Calu3 (cell line): ENCODE results near the gene COG4. TPM values are rescaled to one million over a fixed set of nuclear protein-coding genes. Genes with fewer than 3 reads are reported as not detected.

ENCODE experiments used
- BruUV-seq: library from RNA; stranded (reverse); fragments of 400-500 nt; replicated peaks from 2 replicates; lab custom pipeline; 2021; lab: Mats Ljungman, UMichigan
- CTCF ChIA-PET: fragments of 300-600 bp; sonication (Branson Sonifier 250); formaldehyde crosslinking; loops from one replicate; lab custom pipeline; 2022; ENCODE audit warnings: antibody characterized with exemption; lab: Charles Lee
- DNase-seq: peaks from one replicate; pipeline ENCODE4 v3.0.0; 2022
- H3K27ac Mint-ChIP-seq: one replicate; pipeline ENCODE4 v1.8.0; 2022; ENCODE audit warnings: mixed read lengths; ENCODE audit not compliant: unreplicated experiment
- H3K27me3 Mint-ChIP-seq: one replicate; pipeline ENCODE4 v1.8.0; 2022; ENCODE audit warnings: mixed read lengths; ENCODE audit not compliant: unreplicated experiment
- H3K36me3 Mint-ChIP-seq: one replicate; pipeline ENCODE4 v1.8.0; 2022; ENCODE audit warnings: mild to moderate bottlenecking, moderate library complexity, mixed read lengths; ENCODE audit not compliant: insufficient read depth, unreplicated experiment
- H3K4me1 Mint-ChIP-seq: one replicate; pipeline ENCODE4 v1.8.0; 2022; ENCODE audit warnings: mild to moderate bottlenecking, low read depth, mixed read lengths; ENCODE audit not compliant: unreplicated experiment
- H3K4me3 Mint-ChIP-seq: one replicate; pipeline ENCODE4 v1.8.0; 2022; ENCODE audit warnings: mild to moderate bottlenecking, low read depth, moderate library complexity, mixed read lengths; ENCODE audit not compliant: unreplicated experiment
- H3K9me3 Mint-ChIP-seq: one replicate; pipeline ENCODE4 v1.8.0; 2022; ENCODE audit warnings: low read depth, mixed read lengths; ENCODE audit not compliant: unreplicated experiment
- intact Hi-C: fragments of 100-400 bp; cut with micrococcal nuclease; formaldehyde crosslinking; loops from one replicate; pipeline ENCODE4 v1.10.0; 2022; ENCODE audit not compliant: unreplicated experiment
- total RNA-seq: library from RNA; stranded (reverse); gene quantifications from 2 replicates; pipeline ENCODE4 v1.2.3, GENCODE V29; 2022
- TF ChIP-seq, protein P1 (sequence below): fragments of 200-600 bp; IDR thresholded peaks from one replicate; pipeline ENCODE4 v1.8.0; 2022; ENCODE audit warnings: antibody characterized with exemption; ENCODE audit not compliant: unreplicated experiment

COG4 gene
- total RNA-seq, 1 experiment from 2014 or later, result 88.6 TPM

DNA sequence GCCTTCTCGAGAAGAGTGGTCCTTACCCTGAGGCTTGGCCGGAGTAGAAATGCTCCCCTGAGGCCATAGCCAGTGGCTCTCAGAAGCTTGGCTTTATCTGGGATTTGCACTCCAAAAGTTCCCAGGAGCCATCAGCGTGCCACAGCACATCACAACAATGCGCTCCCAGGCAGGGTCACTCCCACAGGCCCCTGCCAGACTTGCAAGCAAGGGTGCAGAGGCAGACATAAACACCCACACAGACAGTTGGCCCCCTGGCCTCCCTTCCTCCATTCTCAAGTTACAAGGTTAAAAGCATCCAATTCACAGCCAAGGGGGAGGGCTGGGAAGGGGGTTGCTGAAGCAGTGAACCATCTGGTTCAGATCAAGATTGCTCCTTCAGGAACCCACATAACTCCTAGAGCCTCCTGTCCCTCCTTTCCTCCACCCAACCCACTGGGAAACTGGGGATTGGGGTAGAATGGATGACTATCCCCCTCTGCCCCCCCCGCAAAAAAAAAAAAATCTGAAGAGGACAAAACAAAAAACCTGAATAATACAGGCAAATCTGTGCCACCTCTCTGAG lies 86.3 kb downstream of the COG4 start:
- no TSS peak for BruUV-seq
- H3K4me1 Mint-ChIP-seq, result peaks cover 22% of the 10 kb centered on the region
- no peaks in the 10 kb centered on the region for H3K27me3 Mint-ChIP-seq
- H3K9me3 Mint-ChIP-seq, result no peaks in the 10 kb centered on the region
- DNase-seq, result no peak
- CTCF ChIA-PET, result interaction anchor here (1.8 kb wide), 1 partner anchor 18 kb away, joined by 4 read pairs; no protein-coding TSS in a partner anchor
- intact Hi-C loops, result no loop called here
- peaks cover 22% of the 10 kb centered on the region for H3K36me3 Mint-ChIP-seq
- peak overlapping the region; percentile 72 for H3K4me3 Mint-ChIP-seq
- H3K27ac Mint-ChIP-seq, result no peak overlapping the region
- TF ChIP-seq, protein P1, sequence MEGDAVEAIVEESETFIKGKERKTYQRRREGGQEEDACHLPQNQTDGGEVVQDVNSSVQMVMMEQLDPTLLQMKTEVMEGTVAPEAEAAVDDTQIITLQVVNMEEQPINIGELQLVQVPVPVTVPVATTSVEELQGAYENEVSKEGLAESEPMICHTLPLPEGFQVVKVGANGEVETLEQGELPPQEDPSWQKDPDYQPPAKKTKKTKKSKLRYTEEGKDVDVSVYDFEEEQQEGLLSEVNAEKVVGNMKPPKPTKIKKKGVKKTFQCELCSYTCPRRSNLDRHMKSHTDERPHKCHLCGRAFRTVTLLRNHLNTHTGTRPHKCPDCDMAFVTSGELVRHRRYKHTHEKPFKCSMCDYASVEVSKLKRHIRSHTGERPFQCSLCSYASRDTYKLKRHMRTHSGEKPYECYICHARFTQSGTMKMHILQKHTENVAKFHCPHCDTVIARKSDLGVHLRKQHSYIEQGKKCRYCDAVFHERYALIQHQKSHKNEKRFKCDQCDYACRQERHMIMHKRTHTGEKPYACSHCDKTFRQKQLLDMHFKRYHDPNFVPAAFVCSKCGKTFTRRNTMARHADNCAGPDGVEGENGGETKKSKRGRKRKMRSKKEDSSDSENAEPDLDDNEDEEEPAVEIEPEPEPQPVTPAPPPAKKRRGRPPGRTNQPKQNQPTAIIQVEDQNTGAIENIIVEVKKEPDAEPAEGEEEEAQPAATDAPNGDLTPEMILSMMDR, result no peak

DNA sequence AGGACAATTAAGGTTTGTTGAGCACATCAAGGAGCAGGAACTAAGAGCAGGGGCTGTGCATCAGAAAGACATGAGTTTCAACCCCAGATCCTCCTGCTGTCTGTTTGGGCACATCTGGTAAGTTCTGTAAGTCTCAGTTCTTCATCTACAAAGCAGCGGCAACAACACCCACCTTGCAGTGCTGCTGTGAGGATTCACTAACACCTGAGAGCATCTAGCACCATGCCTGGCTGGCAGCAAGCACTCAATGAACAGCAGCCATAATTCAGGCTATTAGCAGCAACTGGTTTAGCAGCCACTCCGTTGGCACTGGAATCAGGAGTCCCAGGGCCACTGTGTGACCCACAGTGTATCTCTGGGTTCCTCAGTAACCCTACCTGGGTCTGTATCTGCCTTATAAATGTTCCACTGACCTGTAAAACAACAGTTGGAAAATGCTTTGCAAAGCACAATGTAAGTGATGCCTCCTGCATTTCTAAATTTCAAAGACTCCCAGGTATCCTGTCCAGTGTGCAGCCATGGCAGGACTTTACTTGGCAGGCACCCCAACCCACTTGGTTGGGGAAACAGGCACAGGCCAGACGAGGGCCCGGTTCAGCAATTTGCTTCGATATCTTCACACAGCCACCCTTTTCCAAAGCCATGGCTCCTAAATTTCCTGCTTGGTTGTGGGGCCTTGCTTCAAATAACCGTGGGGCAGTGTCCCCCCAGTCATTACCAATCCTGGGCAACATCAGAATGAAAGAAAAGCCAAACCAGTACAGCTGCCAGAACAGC lies 88.7 kb downstream of the COG4 start:
- no TSS peak for BruUV-seq
- no peak overlapping the region for H3K27ac Mint-ChIP-seq

DNA sequence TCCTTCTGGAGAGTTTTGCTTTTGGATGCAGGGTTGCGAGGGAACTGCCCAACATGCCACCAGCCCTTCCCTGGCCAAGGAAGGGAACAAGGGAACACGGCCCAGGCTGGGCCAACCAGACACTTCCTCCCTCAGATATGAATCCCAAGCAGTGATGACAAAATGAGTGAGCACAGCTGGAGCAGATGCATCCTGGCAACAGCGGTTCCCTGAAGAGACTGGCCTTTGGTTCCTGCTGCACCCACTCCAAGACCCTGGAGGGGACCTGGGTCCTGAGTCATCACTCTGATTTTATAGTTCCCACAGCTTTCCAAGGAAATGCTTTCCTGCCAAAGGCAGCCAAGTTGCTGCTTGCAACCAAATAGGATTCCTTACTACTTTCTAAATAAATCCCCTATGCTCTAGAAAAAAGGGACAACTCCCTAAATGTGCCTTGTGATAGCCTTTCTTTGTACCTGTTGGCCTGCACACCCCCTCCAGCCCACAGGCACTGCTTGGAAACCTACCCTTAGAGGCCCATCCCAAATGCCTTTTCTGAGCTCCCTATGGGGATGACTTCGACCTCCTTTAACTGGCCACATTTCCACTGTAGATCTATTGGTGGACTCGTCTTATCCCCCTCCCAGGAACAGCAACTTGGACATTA lies 89.8 kb downstream of the COG4 start:
- Mint-ChIP-seq H3K4me1 (peaks cover 39% of the 10 kb centered on the region), H3K27me3 (no peaks in the 10 kb centered on the region), H3K4me3 (no peak overlapping the region), H3K27ac (no peak overlapping the region), H3K36me3 (peaks cover 12% of the 10 kb centered on the region), H3K9me3 (no peaks in the 10 kb centered on the region)
- TF ChIP-seq, protein P1, result no peak
- CTCF ChIA-PET, result no interaction called here
- no TSS peak for BruUV-seq
- intact Hi-C loops, result no loop called here
- no peak for DNase-seq

More for the DNA sequence above, 88.7 kb downstream of the COG4 start:
- Mint-ChIP-seq H3K4me1 (peaks cover 33% of the 10 kb centered on the region), H3K9me3 (no peaks in the 10 kb centered on the region), H3K27me3 (no peaks in the 10 kb centered on the region), H3K36me3 (peaks cover 20% of the 10 kb centered on the region), H3K4me3 (no peak overlapping the region)
- TF ChIP-seq, protein P1, result no peak
- CTCF ChIA-PET, result no interaction called here
- intact Hi-C loops, result no loop called here
- DNase-seq, result no peak

DNA sequence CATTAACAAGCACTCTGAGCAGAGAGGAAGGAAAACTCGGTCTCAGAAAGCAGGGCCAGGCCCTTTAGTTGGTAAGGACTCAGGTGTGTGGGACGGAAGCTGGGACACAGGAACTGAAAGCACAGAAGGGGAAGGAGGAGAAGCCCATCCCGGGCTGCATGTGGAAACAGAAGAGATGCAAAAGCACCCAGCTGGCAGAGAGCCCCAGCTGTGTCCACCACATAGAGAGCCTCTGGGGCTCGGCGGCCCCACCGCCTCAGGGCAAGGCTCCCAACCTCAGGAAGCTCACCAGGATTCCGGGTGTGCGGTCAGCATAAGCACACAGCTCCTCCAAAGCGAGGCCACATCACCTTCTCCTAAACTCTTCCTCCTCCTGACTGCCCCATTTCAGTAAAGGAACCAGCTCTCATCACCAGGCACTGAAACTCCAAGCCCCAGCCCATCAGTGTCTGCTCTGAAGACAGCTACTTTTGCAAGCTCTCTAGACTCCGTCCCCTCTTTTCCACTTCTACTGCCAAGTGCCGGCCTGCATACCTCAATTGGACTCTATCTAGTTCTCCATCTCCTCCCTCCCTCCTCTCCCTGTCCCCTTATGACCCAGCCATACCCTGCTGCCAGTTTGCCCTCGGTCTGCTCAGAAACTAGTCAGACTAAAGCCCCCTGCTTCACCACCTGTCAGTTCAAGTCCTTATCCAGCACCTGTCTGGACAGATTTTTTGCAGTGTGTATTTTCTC lies 90.5 kb downstream of the COG4 start:
- no peak overlapping the region for H3K4me3 Mint-ChIP-seq
- no peaks in the 10 kb centered on the region for H3K9me3 Mint-ChIP-seq
- intact Hi-C loops, result no loop called here
- peaks cover 8% of the 10 kb centered on the region for H3K36me3 Mint-ChIP-seq
- no peak for DNase-seq
- no peaks in the 10 kb centered on the region for H3K27me3 Mint-ChIP-seq
- no peak overlapping the region for H3K27ac Mint-ChIP-seq
- BruUV-seq, result no TSS peak
- CTCF ChIA-PET, result no interaction called here
- H3K4me1 Mint-ChIP-seq, result peaks cover 39% of the 10 kb centered on the region
- TF ChIP-seq, protein P1, result no peak
